K562 (cell line): Measurements from ENCODE around the gene BRAT1.

ENCODE experiments used
- ARNT ChIP-seq, 2 experiments: fragments of 450-650 bp; IDR thresholded peaks; 2 replicates each; pipeline ENCODE4 v1.6.1; 2016; ENCODE audit warnings: mild to moderate bottlenecking in 1 of 2
- CREBBP ChIP-seq: IDR thresholded peaks from one replicate; pipeline ENCODE4 v1.6.1; 2012; ENCODE audit warnings: low read depth, mild to moderate bottlenecking, control low read depth, inconsistent platforms, low read length
- CTCF ChIP-seq, 3 experiments: IDR thresholded peaks in 2 of 3; conservative IDR thresholded peaks in 1 of 3; 2 replicates each; pipeline ENCODE4 v1.5.1; 2011 to 2012; ENCODE audit warnings: low read length in 3 of 3, mild to moderate bottlenecking in 3 of 3, control low read depth in 2 of 3, improper control_type of control experiment in 1 of 3, inconsistent platforms in 1 of 3, low read depth in 1 of 3, mixed read lengths in 1 of 3, moderate library complexity in 1 of 3; ENCODE audit not compliant: insufficient read depth in 2 of 3
- E2F4 ChIP-seq: sonication (generic); formaldehyde crosslinking; IDR thresholded peaks from 2 replicates; pipeline ENCODE4 v1.8.0; 2022; ENCODE audit warnings: mild to moderate bottlenecking, low read depth, missing genetic modification reagents
- FOS ChIP-seq: IDR thresholded peaks from 3 replicates; pipeline ENCODE4 v1.6.1; 2011; ENCODE audit not compliant: insufficient read length; ENCODE audit errors: extremely low read depth
- JUND ChIP-seq, 2 experiments: IDR thresholded peaks; 2 replicates in 1 of 2; 3 replicates in 1 of 2; pipeline ENCODE4 v1.6.1; 2011; ENCODE audit warnings: borderline replicate concordance in 2 of 2, low read depth in 2 of 2, low read length in 2 of 2, improper control_type of control experiment in 1 of 2, missing biosample characterization in 1 of 2, missing genetic modification characterization in 1 of 2, missing genetic modification reagents in 1 of 2
- POLR2A ChIP-seq: fragments of 450-650 bp; conservative IDR thresholded peaks from 2 replicates; pipeline ENCODE4 v1.6.1; 2016

GRCh38 chr7:2528481-2529095 is 26.7 kb downstream of the BRAT1 start:
- no peak for TF ChIP-seq ARNT (IDR thresholded peaks at IDR 0.05)
- no peak for TF ChIP-seq CTCF (IDR thresholded peaks at IDR 0.05 in 2 of 3, conservative IDR thresholded peaks at IDR 0.05 in 1 of 3; ENCODE audit: insufficient read depth in 2 of 3, low read depth in 1 of 3, low read length in 3 of 3)
- no peak for TF ChIP-seq FOS
- no peak for TF ChIP-seq JUND (IDR thresholded peaks at IDR 0.05; ENCODE audit: borderline replicate concordance, low read depth, low read length)
- TF ChIP-seq JUND (tag; IDR thresholded peaks at IDR 0.05; ENCODE audit: borderline replicate concordance, low read depth, low read length) = no peak
- TF ChIP-seq CREBBP = no peak
- TF ChIP-seq E2F4 (CRISPR knock-in tag) = no peak
- TF ChIP-seq POLR2A = no peak
